GM19372 (cell line): ENCODE measurements around the gene AASS.

Source experiments
- ATAC-seq: cut with Tn5 transposase; IDR thresholded peaks from one replicate; pipeline ENCODE4 v1.9.1; 2021; ENCODE audit warnings: mild to moderate bottlenecking, low read depth, moderate library complexity; ENCODE audit not compliant: unreplicated experiment

AASS gene

DNA sequence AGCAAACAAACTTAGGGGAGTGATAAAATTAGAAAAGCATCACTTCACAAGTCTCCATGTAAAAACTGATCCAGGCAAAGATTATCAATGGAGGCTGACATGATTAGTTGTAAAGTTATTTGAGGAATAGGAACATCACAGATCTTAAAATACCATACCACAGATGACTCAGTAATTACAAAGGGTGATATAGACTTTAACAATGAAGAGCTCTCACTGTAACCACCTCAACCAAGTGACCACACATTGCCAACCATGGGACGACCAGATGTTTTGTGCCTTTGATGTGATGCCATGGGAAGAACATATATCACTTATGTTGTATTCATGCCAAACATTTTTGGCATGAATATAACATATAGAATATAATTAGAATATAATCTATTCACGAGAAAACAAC is 11.7 kb downstream of the AASS start:
- no peak for ATAC-seq

DNA sequence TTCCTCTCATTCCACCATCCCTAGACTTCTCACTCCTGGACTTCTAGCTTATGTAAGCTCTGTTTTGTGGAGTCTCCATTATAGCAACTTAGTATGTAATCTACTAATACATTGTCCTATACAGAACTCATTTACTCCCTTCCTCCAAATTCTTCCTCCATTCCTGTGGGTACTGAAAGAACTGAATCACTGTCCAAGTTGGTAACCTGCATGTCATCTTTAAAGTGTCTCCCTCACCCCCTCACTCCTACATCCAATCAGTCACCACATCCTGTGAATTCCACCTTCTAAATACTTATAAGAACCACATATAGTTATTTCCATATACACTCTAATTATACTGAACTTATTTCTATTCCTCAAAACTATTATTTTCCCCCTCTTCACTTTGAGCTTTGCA is 20.3 kb downstream of the AASS start:
- no peak for ATAC-seq

DNA sequence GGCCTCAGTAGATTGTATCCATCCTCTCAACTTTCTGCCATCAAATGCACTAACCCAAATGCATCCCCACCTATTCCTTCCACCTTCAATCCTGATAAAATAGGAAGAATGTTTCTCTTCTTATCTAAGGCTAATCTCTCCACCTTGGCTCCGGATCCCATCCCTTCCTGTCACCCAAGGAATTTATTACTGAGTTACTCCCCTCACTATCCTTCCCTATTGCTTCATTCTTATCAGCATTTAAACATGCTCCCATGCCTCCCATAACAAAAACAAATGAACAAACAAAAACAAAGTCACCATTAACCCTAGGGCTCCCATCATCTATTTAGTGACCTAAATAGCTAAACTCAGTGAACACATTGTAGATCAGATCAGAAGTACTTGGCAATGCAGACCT is 25.3 kb downstream of the AASS start:
- ATAC-seq = no peak

DNA sequence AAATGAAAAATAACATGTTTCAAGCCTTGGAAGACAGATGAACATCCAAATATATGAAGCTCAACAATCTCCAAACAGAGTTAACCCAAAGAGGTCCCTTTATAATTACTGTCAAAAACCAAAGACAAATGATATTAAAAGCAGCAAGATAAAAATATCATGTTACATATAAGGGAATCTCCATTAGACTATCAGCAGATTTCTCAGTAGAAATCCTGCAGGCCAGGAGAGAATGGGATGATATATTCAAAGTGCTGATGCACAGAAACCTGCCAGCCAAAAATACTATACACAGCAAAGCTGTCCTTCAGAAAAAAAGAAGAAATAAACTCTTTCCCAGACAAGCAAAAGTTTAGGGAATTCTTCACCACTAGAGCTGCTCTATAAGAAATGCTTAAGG is 41.0 kb downstream of the AASS start:
- ATAC-seq = no peak

DNA sequence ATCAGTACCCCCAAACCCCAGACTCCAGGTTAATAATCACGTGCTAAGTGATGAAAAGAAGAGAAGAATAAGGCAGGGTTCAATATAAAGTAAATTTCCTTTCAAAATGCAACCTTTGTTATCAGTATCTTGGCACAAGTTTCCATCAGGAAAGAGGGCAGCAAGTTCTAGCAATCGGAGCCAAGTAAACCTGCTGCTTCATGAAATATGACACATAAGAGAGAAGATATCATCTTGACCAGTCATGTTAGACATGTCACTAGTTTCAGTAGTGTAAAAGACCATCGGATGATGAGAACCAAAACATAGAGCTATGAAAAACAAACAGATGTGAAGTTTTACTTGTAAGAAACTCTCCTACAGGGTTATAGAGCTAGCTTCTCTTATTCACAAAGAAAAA is 44.0 kb downstream of the AASS start:
- ATAC-seq = no peak

DNA sequence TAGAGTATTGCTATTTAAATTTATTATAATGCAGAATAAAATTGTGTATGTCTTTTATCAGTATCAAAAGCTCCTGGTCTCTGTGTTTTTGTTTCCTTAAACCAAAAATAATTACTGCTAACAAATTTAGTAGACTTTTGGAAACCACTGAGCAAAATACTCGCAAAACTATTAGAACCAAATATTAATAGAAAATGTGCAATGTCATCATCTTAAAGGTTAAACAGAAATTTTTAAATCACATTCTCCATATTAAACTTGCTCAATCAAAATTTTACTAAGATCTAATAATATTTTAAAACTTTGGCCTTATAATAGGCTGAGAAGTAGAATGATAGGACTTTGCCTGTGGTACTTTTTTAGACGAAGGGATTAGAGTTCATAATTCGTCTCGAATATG is 48.4 kb downstream of the AASS start:
- no peak for ATAC-seq

DNA sequence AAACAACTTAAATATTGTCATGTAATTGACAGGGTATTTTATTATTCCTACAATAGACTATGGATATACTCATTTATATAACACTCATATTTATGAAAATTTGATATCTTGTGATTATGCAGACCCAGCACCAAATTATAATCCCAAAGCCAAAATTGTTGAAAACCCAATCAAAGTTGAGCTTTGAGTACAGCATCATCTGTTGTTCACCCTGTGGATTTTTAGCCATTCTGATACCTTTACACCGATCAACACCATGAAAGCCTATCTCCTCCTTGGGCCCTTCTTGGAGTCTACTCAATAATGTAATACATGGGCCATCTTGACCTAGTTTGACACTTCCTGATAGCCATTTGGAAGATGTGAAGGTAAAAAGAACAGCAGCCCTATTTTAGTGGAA is 49.5 kb downstream of the AASS start:
- no peak for ATAC-seq

DNA sequence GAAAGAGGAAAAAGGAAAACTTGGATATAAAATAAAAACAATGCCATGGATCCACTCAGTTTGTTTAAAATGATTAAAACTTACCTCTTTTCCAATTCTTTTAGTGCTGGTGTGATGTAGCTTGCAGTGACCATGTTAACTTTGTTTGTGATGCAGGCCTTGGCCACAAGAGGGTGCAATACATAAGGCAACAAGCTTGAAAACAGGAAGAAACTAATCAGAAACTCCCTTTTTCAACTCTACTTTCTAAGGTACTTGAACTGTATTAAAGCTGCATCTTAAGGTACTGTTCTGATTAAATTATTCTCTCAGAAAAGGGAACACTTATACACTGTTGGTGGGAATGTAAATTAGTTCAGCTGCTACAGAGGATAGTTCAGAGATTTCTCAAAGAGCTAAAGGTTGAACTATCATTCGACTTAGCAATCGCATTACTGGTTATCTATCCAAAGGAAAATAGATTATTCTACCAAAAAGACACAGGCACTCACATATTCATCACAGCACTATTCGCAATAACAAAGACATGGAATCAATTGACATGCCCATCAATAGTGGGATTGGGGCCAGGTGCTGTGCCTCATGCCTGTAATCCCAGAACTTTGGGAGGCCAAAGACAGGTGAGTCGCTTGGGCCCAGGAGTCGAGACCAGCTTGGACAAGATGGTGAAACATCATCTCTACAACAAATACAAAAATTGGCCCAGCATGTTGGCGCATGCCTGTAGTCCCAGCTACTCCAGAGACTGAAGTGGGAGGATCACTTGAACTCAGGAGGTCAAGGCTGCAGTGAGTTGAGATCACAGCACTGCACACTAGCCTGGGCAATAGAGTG is 50.9 kb downstream of the AASS start:
- ATAC-seq = peak; percentile 98

DNA sequence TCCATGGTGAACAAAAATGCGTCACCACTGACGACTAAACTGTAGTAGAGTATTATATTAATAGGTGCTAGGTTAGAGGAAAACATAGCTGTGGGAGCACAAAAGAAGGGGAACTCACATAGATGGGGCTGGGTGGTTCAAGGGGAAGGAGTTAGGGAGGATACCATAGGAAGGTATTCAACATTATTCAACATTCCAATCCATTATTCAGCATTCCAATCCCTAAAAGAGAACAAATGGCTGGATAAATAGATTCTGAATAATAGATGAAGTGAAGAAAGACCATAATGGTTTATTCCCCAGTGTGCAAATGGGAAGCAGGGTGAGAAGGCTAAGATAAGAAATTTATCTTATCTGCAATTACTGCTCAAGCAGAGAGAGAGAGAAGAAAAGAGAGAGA is 61.4 kb downstream of the AASS start:
- ATAC-seq = no peak

DNA sequence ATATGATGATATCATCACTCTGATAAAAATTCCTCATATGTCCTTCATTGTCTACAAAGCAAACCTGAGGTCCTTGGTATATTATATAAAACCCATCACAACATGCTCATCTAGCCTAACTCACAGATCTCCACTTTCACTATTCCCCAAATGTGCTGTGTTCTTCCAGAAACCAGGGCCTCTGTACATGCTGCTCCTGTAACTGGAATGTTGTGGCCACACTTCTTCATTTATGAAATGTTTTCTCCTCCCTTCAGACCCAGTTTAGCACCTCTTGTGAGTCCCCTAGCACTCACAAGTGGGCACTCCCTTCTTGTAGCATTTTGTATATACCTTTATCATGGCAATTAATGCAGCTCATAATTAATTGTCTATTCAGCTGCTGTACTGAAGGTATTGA is 61.9 kb downstream of the AASS start:
- ATAC-seq = no peak

DNA sequence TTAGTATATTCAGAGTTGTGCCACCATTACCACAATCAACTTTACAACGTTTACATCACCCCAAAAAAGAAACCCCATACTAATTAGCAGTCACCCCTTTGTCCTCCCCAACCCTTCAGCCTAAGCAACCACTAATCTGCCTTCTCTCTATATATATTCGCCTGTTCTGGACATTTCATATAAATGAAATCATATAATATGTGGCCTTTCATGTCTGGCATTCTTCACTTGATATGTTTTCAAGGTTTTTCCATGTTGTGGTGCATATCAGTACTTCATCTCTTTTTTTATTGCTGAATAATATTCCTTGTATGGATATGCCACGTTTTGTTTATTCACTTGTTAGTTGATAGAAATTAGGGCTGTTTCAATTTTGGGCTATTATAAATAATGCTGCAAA is 70.4 kb downstream of the AASS start:
- ATAC-seq = no peak

DNA sequence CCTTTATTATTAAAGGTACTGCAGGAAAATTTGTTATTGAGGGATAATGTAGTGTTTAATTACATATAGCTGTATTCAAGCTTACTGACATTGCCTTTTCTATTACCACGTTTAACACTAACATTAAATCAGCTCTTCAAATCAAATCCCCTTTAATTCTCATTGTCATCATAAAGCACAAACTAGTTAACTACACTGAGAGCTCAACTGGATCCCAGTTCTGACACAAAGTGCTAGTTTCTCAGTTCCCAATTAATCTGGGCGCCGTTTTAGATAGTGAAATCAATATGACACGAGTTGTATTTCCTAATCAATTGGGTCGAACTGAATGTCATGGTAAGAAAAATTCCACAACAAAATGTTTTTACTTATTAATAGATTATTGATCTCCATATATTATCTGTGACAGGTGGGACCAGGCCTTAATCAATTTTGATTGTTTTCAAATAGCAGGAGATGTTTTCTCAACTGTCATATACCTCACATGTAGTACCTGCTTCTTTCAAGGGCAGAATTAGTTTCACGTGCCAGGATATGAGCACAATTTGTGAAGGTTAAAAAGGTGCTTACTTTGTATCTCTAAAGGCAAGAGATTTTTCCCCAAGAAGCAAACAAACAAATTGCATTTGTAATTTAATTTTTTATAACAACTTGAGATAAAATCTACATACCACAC is 71.0 kb downstream of the AASS start:
- no peak for ATAC-seq

DNA sequence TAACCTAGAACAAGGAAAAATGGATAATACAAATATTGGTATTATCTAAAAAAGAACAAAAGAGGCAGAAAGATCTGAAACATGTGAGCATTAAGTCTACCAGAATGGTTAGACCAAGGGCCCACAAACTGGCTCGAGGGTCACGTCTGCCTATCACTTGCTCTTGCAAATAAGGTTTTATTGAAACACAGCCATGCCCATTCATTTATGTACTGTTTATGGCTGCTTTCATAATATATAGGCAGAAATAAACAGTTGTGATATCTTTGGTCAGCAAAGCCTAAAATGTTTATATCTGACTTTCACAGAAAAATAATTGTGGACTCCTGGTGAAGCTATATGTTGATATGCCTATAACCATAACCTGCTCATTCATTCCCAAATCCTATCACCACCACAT is 71.8 kb downstream of the AASS start:
- no peak for ATAC-seq

DNA sequence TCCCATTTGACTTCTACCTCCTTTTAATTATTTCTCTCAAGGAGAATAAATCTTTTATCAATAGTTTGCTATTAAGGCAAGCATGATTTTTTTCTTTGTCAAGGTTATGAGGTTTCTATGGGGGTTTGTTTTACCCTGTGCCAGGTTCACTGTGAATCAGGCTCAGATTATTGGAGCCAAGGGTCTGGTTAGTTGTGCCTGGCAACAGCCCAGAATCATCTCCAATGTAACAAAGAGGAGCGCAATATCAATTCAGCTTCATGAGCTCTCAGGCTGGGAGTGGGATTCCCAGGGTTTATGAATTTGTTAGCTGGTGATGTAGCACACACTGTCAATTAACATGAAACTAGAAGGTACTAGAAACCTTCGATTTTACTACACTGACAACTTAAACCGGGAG is 73.2 kb downstream of the AASS start:
- no peak for ATAC-seq

DNA sequence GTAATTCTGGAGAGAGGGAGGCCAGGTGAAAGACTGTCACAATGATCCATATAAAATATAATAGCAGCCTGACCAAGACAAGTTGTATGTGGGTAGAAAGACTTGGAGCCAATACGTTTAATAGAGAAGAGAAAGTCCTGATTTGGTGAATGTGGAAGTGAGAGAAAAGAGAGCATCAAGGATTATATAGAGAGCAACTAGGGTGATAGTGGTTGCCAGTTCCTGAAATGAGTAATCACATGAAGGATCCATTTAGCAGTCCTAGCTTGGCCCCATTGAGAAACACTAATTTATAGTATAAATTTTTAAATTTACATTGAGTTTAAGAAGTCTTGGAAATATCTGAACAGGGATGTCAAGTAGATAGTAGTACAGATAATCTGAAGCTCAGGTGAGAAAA is 74.0 kb downstream of the AASS start:
- ATAC-seq = no peak

DNA sequence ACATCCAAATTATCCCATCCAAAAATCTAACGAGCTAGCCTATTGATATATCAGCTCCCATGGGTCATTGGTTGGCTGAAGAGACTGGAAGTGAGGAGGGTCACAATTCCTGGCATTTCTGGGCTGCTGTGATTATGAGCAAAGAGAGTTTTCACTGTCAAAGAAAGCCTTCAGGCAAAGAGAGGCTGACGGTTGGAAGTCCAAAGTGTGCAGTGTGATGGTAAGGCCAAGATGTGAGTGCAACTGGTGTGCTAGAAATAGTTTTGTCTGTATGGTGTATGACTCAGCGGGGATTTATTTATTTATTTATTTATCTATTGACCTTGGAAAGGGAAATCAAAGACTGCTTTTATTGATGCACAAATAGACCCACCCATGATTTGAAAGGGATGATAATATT is 75.0 kb downstream of the AASS start:
- no peak for ATAC-seq

DNA sequence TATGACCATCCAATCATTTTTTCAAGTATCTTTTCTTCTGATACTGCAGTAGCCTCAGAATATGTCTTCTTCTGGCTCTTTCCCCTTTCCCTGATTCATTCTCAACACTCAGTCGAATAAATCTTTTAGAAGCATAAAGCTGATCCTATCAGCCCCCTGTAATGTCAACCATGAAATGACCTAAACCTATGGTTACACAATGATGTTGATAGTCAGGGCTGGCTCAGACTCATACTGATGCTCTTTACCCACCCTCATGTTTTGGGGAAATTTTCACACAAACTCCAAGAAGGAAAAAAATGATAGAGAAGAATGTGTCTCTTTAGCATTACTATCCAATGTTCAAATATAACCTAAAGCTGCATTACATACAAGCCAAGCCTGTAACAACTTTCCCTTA is 76.0 kb downstream of the AASS start:
- no peak for ATAC-seq

DNA sequence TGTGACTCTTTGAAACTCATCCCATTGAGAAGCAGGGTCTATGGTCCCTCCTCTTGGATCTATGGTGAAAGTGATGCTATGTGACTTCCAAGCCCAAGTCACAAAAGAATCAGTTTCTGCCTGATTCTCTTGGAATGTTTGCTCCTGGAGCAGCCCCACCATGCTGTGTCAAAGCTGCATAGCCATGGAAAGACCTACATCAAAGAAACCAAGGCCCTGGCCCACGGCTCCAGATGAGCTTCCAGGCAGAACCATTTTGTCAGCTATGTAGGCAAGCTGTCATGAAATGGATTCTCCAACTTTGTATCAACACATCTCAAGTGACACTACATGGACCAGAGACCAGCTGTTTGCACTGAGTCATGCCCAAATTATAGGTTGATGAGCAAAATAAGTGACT is 77.0 kb downstream of the AASS start:
- ATAC-seq = no peak

DNA sequence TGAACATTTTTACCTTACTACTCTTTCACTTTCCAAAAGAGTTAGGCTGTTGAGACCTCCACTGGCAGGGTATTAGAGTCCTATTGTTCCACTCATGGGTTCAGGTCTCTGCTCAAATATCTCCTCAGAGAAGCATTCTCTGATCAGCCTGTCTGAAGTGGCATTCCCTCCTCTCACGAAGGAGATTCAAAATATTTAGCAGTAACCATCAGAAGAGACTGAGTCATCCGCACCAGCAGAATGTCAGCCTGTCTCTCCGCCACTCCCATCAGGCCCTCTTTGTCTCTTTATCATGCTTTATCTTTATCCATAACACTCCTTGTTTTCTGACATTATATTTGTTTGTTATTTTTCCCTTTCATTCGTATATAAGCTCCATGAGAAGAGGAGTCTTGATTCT is 79.1 kb downstream of the AASS start:
- ATAC-seq = no peak

DNA sequence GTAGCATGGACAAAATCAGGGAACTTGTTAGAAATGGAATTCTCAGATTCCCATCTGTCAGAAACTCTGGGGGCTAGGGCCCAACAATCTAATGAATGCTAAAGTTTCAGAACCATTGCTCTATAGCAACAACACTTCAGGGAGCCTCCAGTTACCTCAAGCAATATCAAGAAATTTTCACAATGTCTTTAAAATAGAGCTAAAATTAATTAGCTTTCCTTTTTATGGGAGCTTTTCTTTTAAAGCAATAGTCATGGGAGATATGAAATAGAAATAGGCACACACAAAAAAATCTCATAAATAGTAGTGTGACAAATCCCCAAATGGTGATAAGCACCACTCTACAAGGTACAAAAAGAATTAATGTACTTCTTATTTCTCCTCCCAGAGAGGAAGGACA is 80.9 kb downstream of the AASS start:
- ATAC-seq = no peak

DNA sequence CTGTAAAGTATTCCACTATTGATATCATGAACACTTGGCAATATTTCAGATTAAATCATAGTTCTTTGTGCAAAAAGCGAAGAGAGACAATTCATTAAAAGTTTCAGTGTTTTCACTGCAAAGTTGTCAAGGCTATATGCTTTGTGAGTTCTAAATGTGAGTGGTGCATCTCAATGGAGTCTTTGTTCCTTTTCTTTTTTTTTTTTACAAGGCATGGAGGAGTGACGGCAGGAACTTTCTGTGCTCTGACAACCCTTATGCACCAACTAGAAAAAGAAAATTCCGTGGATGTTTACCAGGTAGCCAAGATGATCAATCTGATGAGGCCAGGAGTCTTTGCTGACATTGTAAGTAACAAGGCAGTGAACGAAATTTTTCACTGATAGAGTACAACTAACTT is 84.5 kb downstream of the AASS start:
- no peak for ATAC-seq

DNA sequence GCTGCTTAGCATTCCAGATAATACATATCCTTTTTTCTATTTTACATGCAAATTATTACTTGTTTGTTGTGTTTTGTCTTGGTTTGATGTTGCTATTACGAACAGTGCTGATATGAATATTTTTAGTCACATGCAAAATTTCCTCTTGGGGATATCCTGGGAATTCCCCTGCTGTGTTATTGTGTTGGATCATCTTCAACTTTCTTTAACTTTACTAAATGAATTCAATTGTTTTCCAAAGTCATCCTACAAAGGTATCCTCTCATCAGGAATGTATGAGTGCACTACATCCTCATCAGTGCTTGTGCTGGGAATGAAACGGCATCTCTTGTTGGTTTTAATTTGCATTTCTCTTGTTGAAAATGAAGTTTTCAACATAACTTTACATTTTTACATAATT is 87.1 kb downstream of the AASS start:
- ATAC-seq = no peak
